Neural cell (in vitro differentiated cells): ENCODE results near the gene FER1L5. TPM values are rescaled to one million over a fixed set of nuclear protein-coding genes. Genes with fewer than 3 reads are reported as not detected.

ENCODE experiments used
- H2AFZ ChIP-seq: fragments of 200-600, 300-800 bp; sonication (generic), shearing (Covaris generic); 2 replicates; pipeline ENCODE4 v1.6.0; 2014; ENCODE audit warnings: low read depth, mild to moderate bottlenecking, antibody characterized with exemption, low read length, moderate library complexity
- H3F3A ChIP-seq: fragments of 200-600 bp; shearing (Covaris generic); 2 replicates; pipeline ENCODE4 v1.6.1; 2016; ENCODE audit warnings: mild to moderate bottlenecking, moderate library complexity, mixed read lengths, antibody characterized with exemption, low read length; ENCODE audit not compliant: insufficient read depth, poor library complexity, severe bottlenecking
- H3K27ac ChIP-seq: fragments of 200-600, 300-800 bp; sonication (generic), shearing (Covaris generic); 2 replicates; pipeline ENCODE4 v1.5.1; 2014; ENCODE audit warnings: mild to moderate bottlenecking, low read length, moderate library complexity
- H3K27me3 ChIP-seq: fragments of 300-800, 200-600 bp; sonication (generic), shearing (Covaris generic); 2 replicates; pipeline ENCODE4 v1.6.0; 2014; ENCODE audit warnings: mild to moderate bottlenecking, low read depth, low read length, moderate library complexity; ENCODE audit not compliant: insufficient read depth
- H3K36me3 ChIP-seq: fragments of 300-800, 200-600 bp; sonication (generic), shearing (Covaris generic); 2 replicates; pipeline ENCODE4 v1.5.1; 2014; ENCODE audit warnings: mild to moderate bottlenecking, antibody characterized with exemption, low read length, moderate library complexity; ENCODE audit not compliant: insufficient read depth
- H3K4me2 ChIP-seq: fragments of 300-800, 200-600 bp; sonication (generic), shearing (Covaris generic); 2 replicates; pipeline ENCODE4 v1.6.0; 2014; ENCODE audit warnings: mild to moderate bottlenecking, low read length
- H3K4me3 ChIP-seq: fragments of 300-800, 200-600 bp; sonication (generic), shearing (Covaris generic); 2 replicates; pipeline ENCODE4 v1.5.1; 2014; ENCODE audit warnings: mild to moderate bottlenecking, low read length, moderate library complexity
- H3K79me2 ChIP-seq: fragments of 200-600 bp; shearing (Covaris generic); replicated peaks from 2 replicates; pipeline ENCODE4 v1.6.0; 2014; ENCODE audit warnings: mild to moderate bottlenecking, low read length, moderate library complexity; ENCODE audit not compliant: insufficient read depth
- H3K9ac ChIP-seq: fragments of 300-800, 200-600 bp; sonication (generic), shearing (Covaris generic); 2 replicates; pipeline ENCODE4 v1.6.1; 2016; ENCODE audit warnings: mild to moderate bottlenecking, low read length, mixed read lengths
- H3K9me2 ChIP-seq: fragments of 200-600 bp; shearing (Covaris generic); 2 replicates; pipeline ENCODE4 v1.6.1; 2016; ENCODE audit warnings: mild to moderate bottlenecking, low read length, mixed read lengths; ENCODE audit not compliant: insufficient read depth
- H3K9me3 ChIP-seq: fragments of 200-600, 300-800 bp; sonication (generic), shearing (Covaris generic); 2 replicates; pipeline ENCODE4 v1.6.1; 2016; ENCODE audit warnings: mild to moderate bottlenecking, mixed run types, low read length, moderate library complexity, mixed read lengths
- H4K20me1 ChIP-seq: fragments of 200-600 bp; shearing (Covaris generic); 2 replicates; pipeline ENCODE4 v1.6.1; 2016; ENCODE audit warnings: mild to moderate bottlenecking, mixed run types; ENCODE audit not compliant: insufficient read depth
- EP300 ChIP-seq: fragments of 450-650 bp; conservative IDR thresholded peaks from 2 replicates; pipeline ENCODE4 v1.6.1; 2014; ENCODE audit warnings: antibody characterized with exemption, mild to moderate bottlenecking, moderate library complexity; ENCODE audit not compliant: poor library complexity, severe bottlenecking
- EZH2 ChIP-seq: fragments of 200-600, 300-800 bp; shearing (Covaris generic), sonication (generic); IDR thresholded peaks from 2 replicates; pipeline ENCODE4 v1.6.1; 2014; ENCODE audit warnings: antibody characterized with exemption, low read length, borderline replicate concordance, mild to moderate bottlenecking; ENCODE audit not compliant: insufficient read depth, poor library complexity, severe bottlenecking
- MXI1 ChIP-seq: fragments of 450-650 bp; conservative IDR thresholded peaks from 2 replicates; pipeline ENCODE4 v1.6.1; 2014; ENCODE audit warnings: antibody characterized with exemption, mild to moderate bottlenecking; ENCODE audit not compliant: poor library complexity, severe bottlenecking
- POLR2AphosphoS5 ChIP-seq: IDR thresholded peaks from 2 replicates; pipeline ENCODE4 v1.6.1; 2012
- RAD21 ChIP-seq: fragments of 450-650 bp; conservative IDR thresholded peaks from 2 replicates; pipeline ENCODE4 v1.6.1; 2014; ENCODE audit warnings: antibody characterized with exemption, mild to moderate bottlenecking, moderate library complexity
- REST ChIP-seq: IDR thresholded peaks from 2 replicates; pipeline ENCODE4 v1.6.1; 2012; ENCODE audit warnings: borderline replicate concordance
- SMC3 ChIP-seq: fragments of 450-650 bp; conservative IDR thresholded peaks from 2 replicates; pipeline ENCODE4 v1.6.1; 2014; ENCODE audit warnings: antibody characterized with exemption, mild to moderate bottlenecking, moderate library complexity; ENCODE audit not compliant: poor library complexity
- TAF1 ChIP-seq: IDR thresholded peaks from 2 replicates; pipeline ENCODE4 v1.6.1; 2012; ENCODE audit warnings: low read depth
- polyA plus RNA-seq: library from polyadenylated mRNA; depleted of rRNA; stranded (reverse); fragments of >200 nt; gene quantifications from 2 replicates; pipeline ENCODE4 v1.2.3, GENCODE V29; 2014
- TF ChIP-seq, protein P1 (sequence below): fragments of 450-650 bp; IDR thresholded peaks from 2 replicates; pipeline ENCODE4 v1.5.1; 2014; ENCODE audit warnings: antibody characterized with exemption, mild to moderate bottlenecking, moderate library complexity; ENCODE audit not compliant: poor library complexity, severe bottlenecking

Gene FER1L5
- polyA plus RNA-seq, 1 donor from 2014 or later, result 0.28 TPM

DNA sequence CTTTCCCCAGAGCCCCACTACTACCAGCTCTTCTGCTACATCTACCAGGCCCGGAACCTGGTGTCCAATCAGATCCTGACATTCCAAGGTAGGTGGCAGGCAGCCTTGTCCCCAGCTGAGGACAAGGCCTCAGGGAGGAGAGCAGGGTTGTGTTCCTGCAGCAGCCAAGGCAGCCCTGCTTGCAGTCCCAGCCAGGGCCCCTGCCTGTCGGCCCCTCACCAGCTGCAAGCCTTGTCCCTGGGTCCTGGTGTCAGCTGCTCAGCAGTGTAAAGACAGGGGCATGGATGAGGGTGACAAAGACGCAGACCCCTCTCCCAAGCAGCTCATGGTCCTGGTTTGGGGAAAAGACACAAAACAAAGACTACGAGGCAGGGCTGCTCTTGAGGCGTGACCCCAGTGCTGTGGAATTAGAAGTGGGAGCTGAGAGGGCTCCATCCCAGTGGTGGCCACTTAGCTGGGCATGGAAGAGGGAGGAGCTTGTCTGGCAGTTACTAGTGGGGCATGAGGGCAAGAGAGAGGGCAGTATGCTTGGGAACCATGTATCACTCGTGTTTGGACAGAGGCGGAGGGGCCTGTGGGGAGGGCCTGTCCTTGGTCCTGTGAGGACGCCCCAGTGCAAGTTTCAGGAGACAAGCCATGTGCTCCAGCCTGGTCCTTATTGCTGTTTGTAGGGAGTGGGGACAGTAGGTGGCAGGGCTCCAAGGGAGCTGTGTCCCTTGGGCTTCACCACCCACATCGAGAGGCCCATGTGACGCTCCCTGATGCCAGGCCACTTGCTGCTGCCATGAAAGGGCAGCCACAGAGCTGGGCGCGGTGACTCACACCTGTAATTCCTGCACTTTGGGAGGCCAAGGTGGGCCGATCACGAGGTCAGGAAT lies 49.8 kb downstream of the FER1L5 start:
- Histone ChIP-seq H3K4me2 (no peak overlapping the region), H3F3A (no peaks in the 10 kb centered on the region), H3K79me2 (no peaks in the 10 kb centered on the region), H3K27ac (no peak overlapping the region), H3K9ac (no peak overlapping the region), H3K27me3 (no peaks in the 10 kb centered on the region), H2AFZ (no peak overlapping the region), H3K36me3 (no peaks in the 10 kb centered on the region), H3K9me2 (no peaks in the 10 kb centered on the region), H4K20me1 (no peaks in the 10 kb centered on the region), H3K4me3 (no peak overlapping the region), H3K9me3 (no peaks in the 10 kb centered on the region)
- TF ChIP-seq MXI1 (no peak), POLR2AphosphoS5 (no peak), SMC3 (no peak), REST (no peak), EP300 (no peak), RAD21 (no peak), EZH2 (no peak), TAF1 (no peak)
- TF ChIP-seq, protein P1, sequence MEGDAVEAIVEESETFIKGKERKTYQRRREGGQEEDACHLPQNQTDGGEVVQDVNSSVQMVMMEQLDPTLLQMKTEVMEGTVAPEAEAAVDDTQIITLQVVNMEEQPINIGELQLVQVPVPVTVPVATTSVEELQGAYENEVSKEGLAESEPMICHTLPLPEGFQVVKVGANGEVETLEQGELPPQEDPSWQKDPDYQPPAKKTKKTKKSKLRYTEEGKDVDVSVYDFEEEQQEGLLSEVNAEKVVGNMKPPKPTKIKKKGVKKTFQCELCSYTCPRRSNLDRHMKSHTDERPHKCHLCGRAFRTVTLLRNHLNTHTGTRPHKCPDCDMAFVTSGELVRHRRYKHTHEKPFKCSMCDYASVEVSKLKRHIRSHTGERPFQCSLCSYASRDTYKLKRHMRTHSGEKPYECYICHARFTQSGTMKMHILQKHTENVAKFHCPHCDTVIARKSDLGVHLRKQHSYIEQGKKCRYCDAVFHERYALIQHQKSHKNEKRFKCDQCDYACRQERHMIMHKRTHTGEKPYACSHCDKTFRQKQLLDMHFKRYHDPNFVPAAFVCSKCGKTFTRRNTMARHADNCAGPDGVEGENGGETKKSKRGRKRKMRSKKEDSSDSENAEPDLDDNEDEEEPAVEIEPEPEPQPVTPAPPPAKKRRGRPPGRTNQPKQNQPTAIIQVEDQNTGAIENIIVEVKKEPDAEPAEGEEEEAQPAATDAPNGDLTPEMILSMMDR, result no peak

- Histone ChIP-seq H3K27ac (no peak overlapping the region), H3F3A (no peaks in the 10 kb centered on the region), H3K79me2 (no peaks in the 10 kb centered on the region), H3K9me3 (no peaks in the 10 kb centered on the region), H4K20me1 (no peaks in the 10 kb centered on the region), H3K4me2 (no peak overlapping the region), H3K4me3 (no peak overlapping the region), H3K27me3 (no peaks in the 10 kb centered on the region), H3K9ac (no peak overlapping the region), H3K9me2 (no peaks in the 10 kb centered on the region), H3K36me3 (no peaks in the 10 kb centered on the region), H2AFZ (no peak overlapping the region)
- no peak for TF ChIP-seq EZH2
- no peak for TF ChIP-seq MXI1
- TF ChIP-seq EP300, result no peak
- TF ChIP-seq POLR2AphosphoS5, result no peak
- TF ChIP-seq, protein P1, result no peak
- no peak for TF ChIP-seq REST
- TF ChIP-seq RAD21, result no peak
- no peak for TF ChIP-seq SMC3
- TF ChIP-seq TAF1, result no peak
These were observed 51.0 kb downstream of the FER1L5 start for GRCh38 chr2:96693286-96694200.
